ENCODE results near the gene TNFRSF1B. TPM values are rescaled to one million over a fixed set of nuclear protein-coding genes. Genes with fewer than 3 reads are reported as not detected.
"Not testable (repeated sequence)": the region's sequence is repeated elsewhere in the genome, so short reads cannot be mapped to it uniquely, and the experiment has no call there.

TNFRSF1B gene
- total RNA-seq, 2 experiments from 2014 or later, result 187 to 193 TPM

GRCh38 chr1:12219800-12220199 is 53.0 kb downstream of the TNFRSF1B start:
- Mint-ChIP-seq H3K36me3 (peaks cover 9% of the 10 kb centered on the region), H3K4me1 (no peaks in the 10 kb centered on the region), H3K9me3 (peaks cover 13% of the 10 kb centered on the region), H3K27me3 (no peaks in the 10 kb centered on the region), H3K4me3 (no peak overlapping the region), H3K27ac (no peak overlapping the region)
- DNase-seq, result no peak

GRCh38 chr1:12220890-12221289 is 54.1 kb downstream of the TNFRSF1B start:
- Mint-ChIP-seq H3K27me3 (no peaks in the 10 kb centered on the region), H3K27ac (no peak overlapping the region), H3K9me3 (peaks cover 13% of the 10 kb centered on the region), H3K4me3 (no peak overlapping the region), H3K36me3 (peaks cover 9% of the 10 kb centered on the region), H3K4me1 (no peaks in the 10 kb centered on the region)
- DNase-seq, result no peak

GRCh38 chr1:12222700-12223099 is 55.9 kb downstream of the TNFRSF1B start:
- peaks cover 13% of the 10 kb centered on the region for H3K9me3 Mint-ChIP-seq
- not testable (repeated sequence) for H3K36me3 Mint-ChIP-seq, H3K4me3 Mint-ChIP-seq, DNase-seq, H3K27me3 Mint-ChIP-seq, H3K27ac Mint-ChIP-seq, H3K4me1 Mint-ChIP-seq

GRCh38 chr1:12224092-12224491 is 57.3 kb downstream of the TNFRSF1B start:
- H3K4me3 Mint-ChIP-seq, H3K4me1 Mint-ChIP-seq, H3K27ac Mint-ChIP-seq, H3K27me3 Mint-ChIP-seq, DNase-seq, H3K36me3 Mint-ChIP-seq: not testable (repeated sequence)
- H3K9me3 Mint-ChIP-seq, result peaks cover 13% of the 10 kb centered on the region

- DNase-seq, result no peak
- Mint-ChIP-seq H3K4me1 (peaks cover 17% of the 10 kb centered on the region), H3K27me3 (no peaks in the 10 kb centered on the region), H3K36me3 (peaks cover 3% of the 10 kb centered on the region), H3K4me3 (peak overlapping the region; percentile 73), H3K27ac (no peak overlapping the region), H3K9me3 (peaks cover 3% of the 10 kb centered on the region)
Measured at GRCh38 chr1:12228979-12229378, 62.2 kb downstream of the TNFRSF1B start.

- DNase-seq, result no peak
- H3K4me1 Mint-ChIP-seq, result peaks cover 17% of the 10 kb centered on the region
- H3K27me3 Mint-ChIP-seq, result no peaks in the 10 kb centered on the region
- H3K4me3 Mint-ChIP-seq, result peak overlapping the region; percentile 73
- no peaks in the 10 kb centered on the region for H3K9me3 Mint-ChIP-seq
- H3K36me3 Mint-ChIP-seq, result peaks cover 3% of the 10 kb centered on the region
- peak overlapping the region; percentile 64 for H3K27ac Mint-ChIP-seq
Measured at GRCh38 chr1:12229386-12229834, 62.6 kb downstream of the TNFRSF1B start.

- Mint-ChIP-seq H3K9me3 (no peaks in the 10 kb centered on the region), H3K4me1 (peaks cover 20% of the 10 kb centered on the region), H3K36me3 (peaks cover 3% of the 10 kb centered on the region), H3K4me3 (peak within 1 kb of the TSS; percentile 87), H3K27me3 (no peaks in the 10 kb centered on the region), H3K27ac (peak within 1 kb of the TSS; percentile 64)
- peak; percentile 91 for DNase-seq
Measured at GRCh38 chr1:12229835-12230548, 63.2 kb downstream of the TNFRSF1B start, which contains the start of gene VPS13D. TSS of gene VPS13D (plus strand) at chr1:12230030. CDS start at chr1:12234267, 4,237 bp downstream.

- Mint-ChIP-seq H3K4me3 (peak overlapping the region; percentile 87), H3K27ac (peak overlapping the region; percentile 51), H3K4me1 (peaks cover 22% of the 10 kb centered on the region), H3K36me3 (peaks cover 5% of the 10 kb centered on the region), H3K9me3 (no peaks in the 10 kb centered on the region), H3K27me3 (no peaks in the 10 kb centered on the region)
- peak; percentile 23 for DNase-seq
Measured at GRCh38 chr1:12230549-12231275, 63.9 kb downstream of the TNFRSF1B start.

GRCh38 chr1:12231276-12231595 is 64.4 kb downstream of the TNFRSF1B start:
- H3K4me3 Mint-ChIP-seq, result peak overlapping the region; percentile 87
- H3K9me3 Mint-ChIP-seq, result no peaks in the 10 kb centered on the region
- H3K36me3 Mint-ChIP-seq, result peaks cover 5% of the 10 kb centered on the region
- no peaks in the 10 kb centered on the region for H3K27me3 Mint-ChIP-seq
- no peak overlapping the region for H3K27ac Mint-ChIP-seq
- DNase-seq, result no peak
- peaks cover 22% of the 10 kb centered on the region for H3K4me1 Mint-ChIP-seq

GRCh38 chr1:12232221-12232620 is 65.4 kb downstream of the TNFRSF1B start:
- Mint-ChIP-seq H3K27ac (no peak overlapping the region), H3K4me3 (peak overlapping the region; percentile 29), H3K36me3 (peaks cover 6% of the 10 kb centered on the region), H3K4me1 (peaks cover 22% of the 10 kb centered on the region), H3K27me3 (no peaks in the 10 kb centered on the region), H3K9me3 (no peaks in the 10 kb centered on the region)
- no peak for DNase-seq

- no peaks in the 10 kb centered on the region for H3K9me3 Mint-ChIP-seq
- H3K27me3 Mint-ChIP-seq, result no peaks in the 10 kb centered on the region
- no peak overlapping the region for H3K27ac Mint-ChIP-seq
- no peak for DNase-seq
- peaks cover 7% of the 10 kb centered on the region for H3K4me1 Mint-ChIP-seq
- H3K4me3 Mint-ChIP-seq, result no peak overlapping the region
- H3K36me3 Mint-ChIP-seq, result peaks cover 7% of the 10 kb centered on the region
Measured at GRCh38 chr1:12244078-12244477, 77.3 kb downstream of the TNFRSF1B start.

- Mint-ChIP-seq H3K27ac (no peak overlapping the region), H3K36me3 (peaks cover 11% of the 10 kb centered on the region), H3K9me3 (no peaks in the 10 kb centered on the region), H3K4me3 (no peak overlapping the region), H3K27me3 (no peaks in the 10 kb centered on the region), H3K4me1 (peaks cover 5% of the 10 kb centered on the region)
- no peak for DNase-seq
Measured at GRCh38 chr1:12244585-12244984, 77.8 kb downstream of the TNFRSF1B start.

GRCh38 chr1:12245116-12245515 is 78.3 kb downstream of the TNFRSF1B start:
- Mint-ChIP-seq H3K36me3 (peaks cover 13% of the 10 kb centered on the region), H3K27ac (no peak overlapping the region), H3K4me3 (no peak overlapping the region), H3K27me3 (no peaks in the 10 kb centered on the region), H3K9me3 (no peaks in the 10 kb centered on the region), H3K4me1 (peaks cover 3% of the 10 kb centered on the region)
- no peak for DNase-seq

- peaks cover 14% of the 10 kb centered on the region for H3K36me3 Mint-ChIP-seq
- no peak overlapping the region for H3K27ac Mint-ChIP-seq
- no peaks in the 10 kb centered on the region for H3K27me3 Mint-ChIP-seq
Measured at GRCh38 chr1:12245733-12246132, 78.9 kb downstream of the TNFRSF1B start.

GRCh38 chr1:12246584-12246983 is 79.8 kb downstream of the TNFRSF1B start:
- Mint-ChIP-seq H3K4me3 (no peak overlapping the region), H3K4me1 (peaks cover 3% of the 10 kb centered on the region), H3K36me3 (peaks cover 17% of the 10 kb centered on the region), H3K9me3 (no peaks in the 10 kb centered on the region), H3K27me3 (no peaks in the 10 kb centered on the region), H3K27ac (no peak overlapping the region)
- DNase-seq, result no peak

More at GRCh38 chr1:12245733-12246132, 78.9 kb downstream of the TNFRSF1B start:
- Mint-ChIP-seq H3K4me1 (peaks cover 3% of the 10 kb centered on the region), H3K4me3 (no peak overlapping the region), H3K9me3 (no peaks in the 10 kb centered on the region)
- DNase-seq, result no peak

Data from activated naive CD8-positive, alpha-beta T cell treated with anti-CD3 and anti-CD28 coated beads for 36 hours (primary cell).